ENCODE measurements around the gene AGBL2. TPM values are rescaled to one million over a fixed set of nuclear protein-coding genes. Genes with fewer than 3 reads are reported as not detected.
A peak's percentile ranks its signal among the peaks of the same experiment; 100 is the strongest.
"Not testable (repeated sequence)": the region's sequence is repeated elsewhere in the genome, so short reads cannot be mapped to it uniquely, and the experiment has no call there.

Gene AGBL2, protein sequence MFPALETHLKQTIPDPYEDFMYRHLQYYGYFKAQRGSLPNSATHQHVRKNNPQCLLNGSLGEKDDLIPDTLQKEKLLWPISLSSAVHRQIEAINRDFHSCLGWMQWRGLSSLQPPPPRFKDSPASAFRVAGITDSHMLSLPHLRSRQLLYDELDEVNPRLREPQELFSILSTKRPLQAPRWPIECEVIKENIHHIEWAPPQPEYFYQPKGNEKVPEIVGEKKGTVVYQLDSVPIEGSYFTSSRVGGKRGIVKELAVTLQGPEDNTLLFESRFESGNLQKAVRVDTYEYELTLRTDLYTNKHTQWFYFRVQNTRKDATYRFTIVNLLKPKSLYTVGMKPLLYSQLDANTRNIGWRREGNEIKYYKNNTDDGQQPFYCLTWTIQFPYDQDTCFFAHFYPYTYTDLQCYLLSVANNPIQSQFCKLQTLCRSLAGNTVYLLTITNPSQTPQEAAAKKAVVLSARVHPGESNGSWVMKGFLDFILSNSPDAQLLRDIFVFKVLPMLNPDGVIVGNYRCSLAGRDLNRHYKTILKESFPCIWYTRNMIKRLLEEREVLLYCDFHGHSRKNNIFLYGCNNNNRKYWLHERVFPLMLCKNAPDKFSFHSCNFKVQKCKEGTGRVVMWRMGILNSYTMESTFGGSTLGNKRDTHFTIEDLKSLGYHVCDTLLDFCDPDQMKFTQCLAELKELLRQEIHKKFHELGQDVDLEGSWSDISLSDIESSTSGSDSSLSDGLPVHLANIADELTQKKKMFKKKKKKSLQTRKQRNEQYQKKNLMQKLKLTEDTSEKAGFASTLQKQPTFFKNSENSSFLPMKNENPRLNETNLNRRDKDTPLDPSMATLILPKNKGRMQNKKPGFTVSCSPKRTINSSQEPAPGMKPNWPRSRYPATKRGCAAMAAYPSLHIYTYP
- total RNA-seq = 1 to 10 TPM in 2 of 3 donors, under 1 TPM in 1; 0.83 to 2.0 (median 1.7) TPM

DNA sequence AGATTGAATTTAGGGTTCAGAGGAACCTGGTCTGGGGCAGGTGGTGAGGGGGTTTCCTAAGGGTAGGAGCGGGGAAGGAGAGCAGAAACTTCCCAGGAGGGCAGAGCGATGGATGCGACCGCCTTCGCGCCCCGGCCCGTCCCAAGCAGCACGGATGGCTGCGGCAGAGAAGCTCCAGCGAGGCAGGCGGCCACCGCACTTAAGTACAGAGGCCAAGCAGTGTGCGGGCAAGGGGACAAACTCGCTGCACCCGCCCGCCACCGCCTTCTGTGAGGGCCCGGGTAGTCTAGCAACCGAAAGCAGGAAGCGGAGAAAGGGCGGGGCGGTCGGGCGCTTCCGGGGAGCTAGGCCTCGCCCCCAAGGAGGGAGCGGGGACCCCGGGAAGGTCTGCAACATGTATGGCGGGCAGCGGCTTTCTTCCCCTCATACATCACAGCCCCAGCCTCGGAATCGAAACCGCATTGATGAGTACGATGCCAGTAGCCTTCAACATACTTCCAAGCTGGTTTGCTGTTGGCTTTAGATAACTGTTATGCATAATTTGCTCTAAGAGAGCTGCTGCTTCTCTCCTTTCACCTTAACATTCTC lies at the start of gene AGBL2:
Gene AGBL2, minus strand, starts transcription at position 288 of the 588 bp plus-strand sequence. CDS start 719 bp downstream, outside the sequence.
- peak within 1 kb of the TSS; percentile 92 for H3K4me3 Mint-ChIP-seq
- H3K9me3 Mint-ChIP-seq = no peaks in the 10 kb centered on the region
- peaks cover 12% of the 10 kb centered on the region for H3K4me1 Mint-ChIP-seq (ENCODE audit: low read depth)
- no peaks in the 10 kb centered on the region for H3K27me3 Mint-ChIP-seq (ENCODE audit: low read depth)
- DNase-seq (peak; percentile 75), ATAC-seq (peak; percentile 99)
- peaks cover 11% of the 10 kb centered on the region for H3K36me3 Mint-ChIP-seq (ENCODE audit: insufficient read depth)

DNA sequence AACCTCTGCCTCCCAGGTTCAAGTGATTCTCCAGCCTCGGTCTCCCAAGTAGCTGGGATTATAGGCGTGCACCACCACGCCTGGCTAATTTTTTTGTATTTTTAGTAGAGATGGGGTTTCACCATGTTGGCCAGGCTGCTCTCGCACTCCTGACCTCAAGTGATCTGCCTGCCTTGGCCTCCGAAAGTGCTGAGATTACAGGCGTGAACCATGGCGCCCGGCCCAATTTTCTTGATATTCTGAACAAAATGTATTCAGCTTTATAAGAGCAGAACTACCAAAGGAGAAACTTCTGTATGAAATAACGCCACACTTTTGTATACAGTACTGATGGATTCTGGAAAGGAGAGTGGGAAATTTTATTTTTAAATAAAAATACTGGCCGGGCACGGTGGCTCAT lies 44.1 kb upstream of the AGBL2 start:
- Mint-ChIP-seq H3K36me3 (ENCODE audit: insufficient read depth) (peaks cover 32% of the 10 kb centered on the region), H3K4me1 (ENCODE audit: low read depth) (peaks cover 11% of the 10 kb centered on the region)
- DNase-seq; H3K4me3 Mint-ChIP-seq; ATAC-seq; H3K27me3 Mint-ChIP-seq (ENCODE audit: low read depth); H3K9me3 Mint-ChIP-seq: not testable (repeated sequence)

DNA sequence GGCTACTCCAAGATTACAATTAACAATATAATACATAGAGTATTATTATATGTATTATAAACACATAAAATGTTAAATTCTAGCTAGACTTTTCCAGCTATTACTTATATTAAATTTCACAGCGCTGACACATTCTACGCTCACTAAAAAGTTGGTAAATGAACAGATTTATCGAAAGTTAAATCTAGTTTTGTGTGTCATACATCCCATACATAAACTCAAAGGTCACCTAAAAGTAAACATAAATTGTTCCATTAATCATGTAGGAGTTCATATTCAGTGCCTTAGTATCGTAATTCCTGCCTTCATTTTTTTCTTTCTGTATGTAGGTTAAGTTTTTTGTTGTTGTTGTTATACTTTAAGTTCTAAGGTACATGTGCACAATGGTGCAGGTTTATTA lies 41.0 kb upstream of the AGBL2 start:
- Mint-ChIP-seq H3K4me3 (no peak overlapping the region), H3K9me3 (no peaks in the 10 kb centered on the region), H3K4me1 (ENCODE audit: low read depth) (peaks cover 11% of the 10 kb centered on the region), H3K27me3 (ENCODE audit: low read depth) (no peaks in the 10 kb centered on the region), H3K36me3 (ENCODE audit: insufficient read depth) (peaks cover 43% of the 10 kb centered on the region)
- ATAC-seq (no peak), DNase-seq (no peak)

DNA sequence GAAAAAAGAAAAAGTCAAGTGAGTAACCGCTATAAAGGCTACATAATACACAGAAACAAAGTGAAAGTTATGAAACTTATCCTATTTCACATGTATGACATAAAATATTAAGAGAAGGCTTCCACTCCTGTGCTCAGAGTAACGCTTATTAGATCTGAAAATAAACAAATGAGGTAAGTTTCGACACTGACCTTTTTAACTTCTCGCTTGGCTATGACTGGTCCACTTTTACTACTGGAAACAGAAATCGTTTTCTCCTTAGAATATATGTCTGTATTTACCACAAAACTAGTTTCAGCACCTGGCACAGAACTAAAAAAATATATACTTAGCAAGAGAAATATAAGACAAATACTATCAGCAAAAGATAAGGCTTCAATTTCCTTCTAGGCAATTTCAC lies 35.6 kb upstream of the AGBL2 start:
- DNase-seq = no peak
- no peaks in the 10 kb centered on the region for H3K27me3 Mint-ChIP-seq (ENCODE audit: low read depth)
- no peak overlapping the region for H3K4me3 Mint-ChIP-seq
- ATAC-seq = no peak
- H3K9me3 Mint-ChIP-seq = no peaks in the 10 kb centered on the region
- peaks cover 34% of the 10 kb centered on the region for H3K36me3 Mint-ChIP-seq (ENCODE audit: insufficient read depth)
- H3K4me1 Mint-ChIP-seq (ENCODE audit: low read depth) = peaks cover 8% of the 10 kb centered on the region

DNA sequence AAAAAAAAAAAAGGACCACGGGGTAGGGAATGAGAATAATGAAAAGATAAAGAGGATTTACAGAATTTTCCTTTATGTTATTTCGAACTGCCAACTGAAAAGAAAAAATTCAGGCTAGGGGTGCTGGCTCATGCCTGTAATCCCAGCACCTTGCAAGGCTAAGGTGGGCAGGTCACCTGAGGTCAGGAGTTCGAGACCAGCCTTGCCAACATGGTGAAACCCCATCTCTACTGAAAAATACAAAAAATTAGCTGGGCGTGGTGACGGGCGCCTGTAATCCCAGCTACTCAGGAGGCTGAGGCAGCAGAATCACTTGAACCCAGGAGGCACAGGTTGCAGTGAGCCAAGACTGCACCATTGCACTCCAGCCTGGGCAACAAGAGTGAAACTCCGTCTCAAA lies 27.3 kb upstream of the AGBL2 start:
- not testable (repeated sequence) for H3K4me3 Mint-ChIP-seq

DNA sequence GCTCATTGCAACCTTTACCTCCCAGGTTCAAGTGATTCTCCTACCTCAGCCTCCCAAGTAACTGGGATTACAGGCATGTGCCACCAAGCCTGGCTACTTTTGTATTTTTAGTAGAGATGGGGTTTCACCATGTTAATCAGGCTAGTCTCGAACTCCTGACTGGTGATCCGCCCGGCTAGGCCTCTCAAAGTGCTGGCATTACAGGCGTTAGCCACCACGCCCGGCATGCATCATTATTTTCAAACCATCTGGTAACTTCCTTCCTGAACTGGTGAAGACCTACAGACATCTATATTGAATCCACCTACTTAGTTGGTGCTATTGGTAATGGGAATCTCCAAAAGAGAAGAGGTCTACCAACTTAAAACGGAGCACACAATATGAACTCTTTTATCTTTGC lies 22.6 kb upstream of the AGBL2 start:
- not testable (repeated sequence) for ATAC-seq; H3K9me3 Mint-ChIP-seq; H3K4me3 Mint-ChIP-seq; DNase-seq; H3K27me3 Mint-ChIP-seq (ENCODE audit: low read depth); H3K4me1 Mint-ChIP-seq (ENCODE audit: low read depth)
- H3K36me3 Mint-ChIP-seq (ENCODE audit: insufficient read depth) = peaks cover 21% of the 10 kb centered on the region

More for the DNA sequence above, 27.3 kb upstream of the AGBL2 start:
- ATAC-seq; DNase-seq; H3K9me3 Mint-ChIP-seq; H3K4me1 Mint-ChIP-seq (ENCODE audit: low read depth); H3K27me3 Mint-ChIP-seq (ENCODE audit: low read depth): not testable (repeated sequence)
- peaks cover 25% of the 10 kb centered on the region for H3K36me3 Mint-ChIP-seq (ENCODE audit: insufficient read depth)

DNA sequence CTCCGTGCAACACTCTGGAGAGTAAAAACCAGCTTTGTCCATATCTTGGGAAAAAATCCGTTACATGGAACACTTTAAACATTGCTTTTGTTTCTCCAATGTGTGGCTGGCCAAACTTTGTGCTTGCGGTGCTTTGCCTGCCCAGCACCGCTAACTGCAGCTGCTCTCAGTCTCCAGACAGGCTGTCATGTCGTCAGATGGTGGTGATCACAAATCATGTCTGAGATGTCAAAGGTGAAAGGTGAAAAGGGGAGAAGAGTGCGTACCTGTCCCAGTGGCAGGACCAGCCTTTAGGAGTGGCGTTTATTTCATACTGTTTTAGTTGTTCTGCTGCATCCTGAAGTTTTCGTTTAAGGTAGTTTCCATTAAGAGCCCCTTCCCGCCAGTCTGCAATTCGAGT lies 17.1 kb upstream of the AGBL2 start:
- DNase-seq = no peak
- H3K27me3 Mint-ChIP-seq (ENCODE audit: low read depth) = no peaks in the 10 kb centered on the region
- ATAC-seq = no peak
- H3K4me3 Mint-ChIP-seq = no peak overlapping the region
- H3K9me3 Mint-ChIP-seq = no peaks in the 10 kb centered on the region
- no peaks in the 10 kb centered on the region for H3K4me1 Mint-ChIP-seq (ENCODE audit: low read depth)
- peaks cover 38% of the 10 kb centered on the region for H3K36me3 Mint-ChIP-seq (ENCODE audit: insufficient read depth)

DNA sequence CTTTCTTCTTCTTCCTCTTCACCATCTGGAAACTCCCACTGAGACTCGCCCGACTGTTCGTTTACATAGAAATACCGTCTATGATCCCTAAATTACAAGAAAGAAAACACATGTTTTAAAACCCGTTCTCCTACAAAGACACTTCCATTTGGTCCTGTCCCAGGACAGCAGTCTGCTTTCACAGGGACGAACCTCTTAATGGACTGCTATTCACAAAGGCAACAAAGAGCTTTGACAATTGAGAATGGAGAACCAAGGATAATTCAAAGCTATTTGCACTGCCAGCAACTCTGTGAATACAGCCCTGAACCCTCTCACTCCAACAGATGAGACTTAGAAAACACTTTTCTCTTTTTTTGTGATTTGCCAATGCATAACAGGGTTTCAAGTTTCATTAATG lies 16.3 kb upstream of the AGBL2 start:
- Mint-ChIP-seq H3K4me1 (ENCODE audit: low read depth) (no peaks in the 10 kb centered on the region), H3K4me3 (no peak overlapping the region), H3K27me3 (ENCODE audit: low read depth) (no peaks in the 10 kb centered on the region), H3K9me3 (no peaks in the 10 kb centered on the region), H3K36me3 (ENCODE audit: insufficient read depth) (peaks cover 33% of the 10 kb centered on the region)
- no peak for ATAC-seq
- no peak for DNase-seq

DNA sequence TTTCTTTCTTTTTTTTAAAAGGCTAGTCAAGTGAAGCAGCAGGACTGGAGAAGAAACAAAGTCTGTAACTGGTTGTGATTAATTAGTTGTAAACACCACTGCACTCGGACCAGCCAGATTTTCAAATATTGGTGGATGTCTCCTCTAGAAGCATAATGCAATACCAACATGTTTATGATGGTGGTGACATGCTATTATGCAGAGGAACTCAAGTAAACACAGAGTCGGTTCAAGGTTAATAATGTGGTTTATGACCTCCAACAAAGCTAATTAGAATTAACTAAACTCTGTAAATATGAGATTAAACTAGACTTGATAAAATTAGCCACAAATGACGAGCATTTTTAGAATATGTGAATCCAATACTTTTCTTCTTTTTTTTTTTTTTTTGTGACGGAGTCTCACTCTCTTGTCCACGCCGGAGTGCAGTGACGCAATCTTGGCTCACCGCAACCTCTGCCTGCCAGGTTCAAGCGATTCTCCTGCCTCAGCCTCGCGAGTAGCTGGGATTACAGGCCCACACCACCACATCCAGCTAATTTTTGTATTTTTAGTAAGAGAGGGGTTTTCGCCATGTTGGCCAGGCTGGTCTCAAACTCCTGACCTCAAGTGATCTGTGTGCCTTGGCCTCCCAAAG lies 11.8 kb upstream of the AGBL2 start:
- no peak overlapping the region for H3K4me3 Mint-ChIP-seq
- no peaks in the 10 kb centered on the region for H3K9me3 Mint-ChIP-seq
- ATAC-seq (no peak), DNase-seq (no peak)
- H3K36me3 Mint-ChIP-seq (ENCODE audit: insufficient read depth) = peaks cover 45% of the 10 kb centered on the region
- peaks cover 2% of the 10 kb centered on the region for H3K4me1 Mint-ChIP-seq (ENCODE audit: low read depth)
- no peaks in the 10 kb centered on the region for H3K27me3 Mint-ChIP-seq (ENCODE audit: low read depth)

DNA sequence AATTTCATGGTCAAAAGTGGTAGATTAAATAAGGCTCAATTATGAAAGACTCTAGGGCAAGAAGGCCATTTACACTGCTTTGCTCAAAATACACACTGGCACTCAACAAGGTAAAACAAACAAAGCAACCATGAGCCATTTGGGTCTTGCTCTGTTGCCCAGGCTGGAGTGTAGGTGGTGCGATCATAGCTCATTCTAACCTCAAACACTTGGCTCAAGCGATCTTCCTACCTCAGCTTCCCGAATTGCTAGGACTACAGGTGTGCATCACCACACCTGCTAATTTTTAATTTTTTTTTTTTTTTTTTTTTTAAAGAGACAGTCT lies 10.9 kb upstream of the AGBL2 start:
- Mint-ChIP-seq H3K9me3 (no peaks in the 10 kb centered on the region), H3K4me3 (no peak overlapping the region), H3K36me3 (ENCODE audit: insufficient read depth) (peaks cover 43% of the 10 kb centered on the region), H3K27me3 (ENCODE audit: low read depth) (no peaks in the 10 kb centered on the region), H3K4me1 (ENCODE audit: low read depth) (peaks cover 2% of the 10 kb centered on the region)
- no peak for DNase-seq
- ATAC-seq = no peak

DNA sequence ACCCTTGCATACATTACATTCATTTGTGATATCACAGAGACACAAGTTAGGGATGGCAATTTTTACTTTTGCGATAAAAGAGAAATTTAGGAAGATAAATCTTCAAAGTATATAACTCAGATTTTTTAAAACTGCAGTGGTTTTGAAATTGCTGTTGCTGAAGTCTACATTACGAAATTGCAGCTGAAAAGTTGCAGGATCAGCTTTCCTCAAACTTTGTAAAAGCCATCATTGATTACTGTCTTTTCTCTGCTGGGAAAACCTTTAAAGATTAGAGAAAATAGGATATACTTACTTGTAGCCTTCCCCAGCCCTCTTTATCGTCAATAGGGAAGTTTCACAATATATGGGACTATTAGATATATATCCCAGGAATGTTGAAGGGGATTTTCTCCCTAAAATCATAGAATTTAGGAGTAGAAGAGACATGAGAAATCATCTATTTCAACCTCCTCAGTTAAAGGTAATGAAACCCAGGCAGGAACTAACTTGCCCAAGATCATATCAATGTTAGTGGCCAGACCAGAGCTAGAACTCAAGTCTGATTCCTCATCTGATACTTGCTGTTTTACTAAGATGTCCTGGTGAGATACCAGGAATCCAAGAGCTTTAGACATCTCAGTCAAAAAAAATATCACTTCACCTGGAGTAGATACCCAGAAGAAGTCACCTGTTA lies 10.4 kb upstream of the AGBL2 start:
- Mint-ChIP-seq H3K27me3 (ENCODE audit: low read depth) (no peaks in the 10 kb centered on the region), H3K36me3 (ENCODE audit: insufficient read depth) (peaks cover 44% of the 10 kb centered on the region), H3K9me3 (no peaks in the 10 kb centered on the region), H3K4me1 (ENCODE audit: low read depth) (peaks cover 2% of the 10 kb centered on the region), H3K4me3 (no peak overlapping the region)
- DNase-seq (no peak), ATAC-seq (no peak)

DNA sequence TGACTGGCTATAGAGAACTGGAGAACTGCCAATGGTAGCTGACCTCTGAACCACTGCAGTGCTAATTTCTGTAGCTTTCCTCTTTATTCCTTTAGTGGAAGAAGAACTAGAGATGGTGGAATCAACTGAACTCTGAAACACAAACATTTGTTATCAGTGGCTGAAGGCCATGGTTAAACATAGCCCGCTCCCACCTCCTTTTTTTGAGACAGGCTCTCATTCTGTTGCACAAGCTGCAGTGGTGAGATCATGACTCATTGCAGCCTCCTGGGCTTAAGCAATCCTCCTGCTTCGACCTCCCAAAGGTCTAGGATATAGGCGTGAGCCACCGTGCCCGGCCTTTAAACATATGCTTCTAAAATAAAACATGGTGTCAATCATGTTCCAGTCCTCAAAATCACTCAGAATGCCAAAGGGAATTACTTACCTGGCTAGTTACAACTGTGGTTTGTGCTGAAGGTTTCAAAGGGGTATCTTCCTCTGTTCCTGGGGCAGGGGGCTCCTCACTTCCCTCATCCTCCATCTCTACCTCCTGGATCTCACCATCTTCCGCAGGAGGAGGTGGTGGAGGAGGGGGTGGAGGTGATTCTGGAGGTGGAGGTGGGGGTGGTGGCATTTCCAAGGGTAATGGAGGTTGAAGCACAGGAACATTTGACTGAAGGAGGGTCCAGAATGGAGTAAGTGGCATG lies 9.0 kb upstream of the AGBL2 start:
- DNase-seq (no peak), ATAC-seq (no peak)
- H3K4me3 Mint-ChIP-seq = no peak overlapping the region
- peaks cover 2% of the 10 kb centered on the region for H3K4me1 Mint-ChIP-seq (ENCODE audit: low read depth)
- no peaks in the 10 kb centered on the region for H3K27me3 Mint-ChIP-seq (ENCODE audit: low read depth)
- peaks cover 42% of the 10 kb centered on the region for H3K36me3 Mint-ChIP-seq (ENCODE audit: insufficient read depth)
- H3K9me3 Mint-ChIP-seq = no peaks in the 10 kb centered on the region

DNA sequence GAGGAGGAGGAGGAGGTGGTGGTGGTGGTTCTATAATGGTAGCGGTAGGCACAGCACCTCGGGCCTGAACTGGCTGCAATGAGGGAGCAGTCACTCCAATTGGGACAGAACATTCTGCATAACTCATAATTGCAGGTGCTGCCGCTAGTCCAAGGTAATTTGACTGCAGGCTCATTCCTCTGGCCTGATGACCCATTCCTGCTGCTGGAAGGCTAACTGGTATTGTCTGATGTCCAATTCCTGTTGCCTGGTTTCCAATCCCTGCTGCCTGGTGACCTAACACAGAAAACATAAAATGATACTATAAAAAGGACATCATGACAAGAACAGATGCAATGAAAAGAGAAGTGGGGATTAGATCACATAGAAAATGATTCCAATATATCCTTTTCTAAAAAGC lies 7.9 kb upstream of the AGBL2 start:
- Mint-ChIP-seq H3K9me3 (no peaks in the 10 kb centered on the region), H3K27me3 (ENCODE audit: low read depth) (no peaks in the 10 kb centered on the region), H3K36me3 (ENCODE audit: insufficient read depth) (peaks cover 39% of the 10 kb centered on the region), H3K4me1 (ENCODE audit: low read depth) (peaks cover 2% of the 10 kb centered on the region), H3K4me3 (no peak overlapping the region)
- DNase-seq = no peak
- no peak for ATAC-seq
